GM19193 (cell line): ENCODE data around the gene MYEF2.

Source experiments
- POLR2A ChIP-seq: IDR thresholded peaks from 4 replicates; pipeline ENCODE4 v1.6.1; 2011; ENCODE audit not compliant: insufficient read depth, insufficient read length; ENCODE audit errors: extremely low read depth

Gene MYEF2

GRCh38 chr15:48112242-48112641 is 65.9 kb downstream of the MYEF2 start:
- no peak for TF ChIP-seq POLR2A

GRCh38 chr15:48109856-48110531 is 68.1 kb downstream of the MYEF2 start:
- TF ChIP-seq POLR2A = no peak

GRCh38 chr15:48109212-48109611 is 68.9 kb downstream of the MYEF2 start:
- no peak for TF ChIP-seq POLR2A

GRCh38 chr15:48105936-48106335 is 72.2 kb downstream of the MYEF2 start:
- TF ChIP-seq POLR2A = no peak

- TF ChIP-seq POLR2A = no peak
These were observed 74.4 kb downstream of the MYEF2 start for GRCh38 chr15:48103647-48104046.

- no peak for TF ChIP-seq POLR2A
These were observed 75.9 kb downstream of the MYEF2 start for GRCh38 chr15:48102167-48102566.

GRCh38 chr15:48101376-48101961 is 76.6 kb downstream of the MYEF2 start:
- no peak for TF ChIP-seq POLR2A

GRCh38 chr15:48097264-48097663 is 80.8 kb downstream of the MYEF2 start:
- no peak for TF ChIP-seq POLR2A

- no peak for TF ChIP-seq POLR2A
These were observed 81.3 kb downstream of the MYEF2 start for GRCh38 chr15:48096813-48097212.

GRCh38 chr15:48096355-48096786 is 81.7 kb downstream of the MYEF2 start:
- TF ChIP-seq POLR2A = no peak

- TF ChIP-seq POLR2A = no peak
These were observed 86.6 kb downstream of the MYEF2 start for GRCh38 chr15:48091522-48091921.

- no peak for TF ChIP-seq POLR2A
These were observed 87.4 kb downstream of the MYEF2 start for GRCh38 chr15:48090666-48091065.

- no peak for TF ChIP-seq POLR2A
These were observed 88.0 kb downstream of the MYEF2 start for GRCh38 chr15:48090115-48090514.

- no peak for TF ChIP-seq POLR2A
These were observed 88.4 kb downstream of the MYEF2 start for GRCh38 chr15:48089702-48090101.

- no peak for TF ChIP-seq POLR2A
These were observed 90.3 kb downstream of the MYEF2 start for GRCh38 chr15:48087844-48088243.

GRCh38 chr15:48086576-48086975 is 91.5 kb downstream of the MYEF2 start:
- no peak for TF ChIP-seq POLR2A
